H9 (cell line): ENCODE results near the gene RNF114. TPM values are rescaled to one million over a fixed set of nuclear protein-coding genes. Genes with fewer than 3 reads are reported as not detected.
A peak's percentile ranks its signal among the peaks of the same experiment; 100 is the strongest.

Experiments used
- DNase-seq: peaks from one replicate; pipeline ENCODE4 v3.0.0-alpha.2; 2017
- H2AFZ ChIP-seq: one replicate; pipeline ENCODE4 v1.6.1; 2013; ENCODE audit warnings: mild to moderate bottlenecking, low read length, control low read depth, moderate library complexity
- H2AK5ac ChIP-seq: 2 replicates; pipeline ENCODE4 v1.6.1; 2013; ENCODE audit warnings: low read length, control low read depth, mixed read lengths; ENCODE audit not compliant: insufficient read length
- H2BK120ac ChIP-seq: one replicate; pipeline ENCODE4 v1.6.1; 2013; ENCODE audit warnings: low read depth, mild to moderate bottlenecking, low read length, control low read depth, inconsistent platforms; ENCODE audit not compliant: poor library complexity, severe bottlenecking
- H2BK12ac ChIP-seq: 2 replicates; pipeline ENCODE4 v1.6.1; 2013; ENCODE audit warnings: low read length, control low read depth, mixed read lengths, low read depth; ENCODE audit not compliant: insufficient read length
- H2BK15ac ChIP-seq: 2 replicates; pipeline ENCODE4 v1.6.1; 2013; ENCODE audit warnings: low read depth, low read length, control low read depth
- H2BK20ac ChIP-seq: one replicate; pipeline ENCODE4 v1.6.1; 2013; ENCODE audit warnings: low read depth, mild to moderate bottlenecking, low read length, control low read depth, inconsistent platforms; ENCODE audit not compliant: poor library complexity, severe bottlenecking
- H2BK5ac ChIP-seq: 2 replicates; pipeline ENCODE4 v1.6.1; 2013; ENCODE audit warnings: low read length, control low read depth, mixed read lengths; ENCODE audit not compliant: insufficient read length
- H3K14ac ChIP-seq: 2 replicates; pipeline ENCODE4 v1.6.1; 2013; ENCODE audit warnings: low read length, control low read depth; ENCODE audit not compliant: insufficient read depth
- H3K18ac ChIP-seq: 2 replicates; pipeline ENCODE4 v1.6.1; 2013; ENCODE audit warnings: low read depth, mild to moderate bottlenecking, mixed read lengths, low read length, control low read depth; ENCODE audit not compliant: insufficient read length
- H3K23ac ChIP-seq: 2 replicates; pipeline ENCODE4 v1.6.1; 2013; ENCODE audit warnings: low read length, control low read depth, mixed read lengths, low read depth; ENCODE audit not compliant: insufficient read length
- H3K23me2 ChIP-seq: 2 replicates; pipeline ENCODE4 v1.6.1; 2013; ENCODE audit warnings: low read depth, mild to moderate bottlenecking, mixed read lengths, low read length, control low read depth; ENCODE audit not compliant: insufficient read length, poor library complexity, severe bottlenecking
- H3K27ac ChIP-seq: 2 replicates; pipeline ENCODE4 v1.5.1; 2013; ENCODE audit warnings: low read length, control low read depth, mixed read lengths, low read depth; ENCODE audit not compliant: insufficient read length
- H3K27me3 ChIP-seq: 2 replicates; pipeline ENCODE4 v1.6.1; 2013; ENCODE audit warnings: low read length, control low read depth, inconsistent platforms; ENCODE audit not compliant: insufficient read depth
- H3K4ac ChIP-seq: 2 replicates; pipeline ENCODE4 v1.6.1; 2013; ENCODE audit warnings: low read depth, mild to moderate bottlenecking, control low read depth, inconsistent platforms, low read length, moderate library complexity
- H3K4me1 ChIP-seq: 2 replicates; pipeline ENCODE4 v1.6.1; 2013; ENCODE audit warnings: low read length, control low read depth, inconsistent platforms; ENCODE audit not compliant: insufficient read depth
- H3K4me2 ChIP-seq: 2 replicates; pipeline ENCODE4 v1.6.1; 2013; ENCODE audit warnings: low read length, control low read depth, mixed read lengths; ENCODE audit not compliant: insufficient read length, insufficient read depth
- H3K56ac ChIP-seq: 2 replicates; pipeline ENCODE4 v1.6.1; 2013; ENCODE audit warnings: low read depth, mild to moderate bottlenecking, mixed read lengths, low read length, control low read depth; ENCODE audit not compliant: insufficient read length
- H3K79me1 ChIP-seq: 2 replicates; pipeline ENCODE4 v1.6.1; 2013; ENCODE audit warnings: low read depth, mild to moderate bottlenecking, moderate library complexity, low read length, control low read depth, inconsistent platforms; ENCODE audit not compliant: insufficient read depth, poor library complexity, severe bottlenecking
- H3K79me2 ChIP-seq: 2 replicates; pipeline ENCODE4 v1.6.1; 2013; ENCODE audit warnings: low read length, control low read depth, inconsistent platforms; ENCODE audit not compliant: insufficient read depth
- H3K9ac ChIP-seq: 2 replicates; pipeline ENCODE4 v1.6.1; 2013; ENCODE audit warnings: low read length, control low read depth, mixed read lengths; ENCODE audit not compliant: insufficient read length; ENCODE audit errors: extremely low read depth
- H3K9me3 ChIP-seq: one replicate; pipeline ENCODE4 v1.6.1; 2013; ENCODE audit warnings: low read depth, low read length, inconsistent platforms; ENCODE audit not compliant: control insufficient read depth
- H3T11ph ChIP-seq: one replicate; pipeline ENCODE4 v1.6.1; 2013; ENCODE audit warnings: mild to moderate bottlenecking, low read length, control low read depth, inconsistent platforms
- H4K20me1 ChIP-seq: one replicate; pipeline ENCODE4 v1.6.1; 2013; ENCODE audit not compliant: control insufficient read depth, insufficient read length, insufficient read depth
- H4K5ac ChIP-seq: 2 replicates; pipeline ENCODE4 v1.6.1; 2013; ENCODE audit warnings: low read depth, mild to moderate bottlenecking, mixed read lengths, low read length, control low read depth; ENCODE audit not compliant: insufficient read length
- H4K8ac ChIP-seq: replicated peaks from 2 replicates; pipeline ENCODE4 v1.6.1; 2013; ENCODE audit warnings: low read length, control low read depth, mixed read lengths, low read depth; ENCODE audit not compliant: insufficient read length
- H4K91ac ChIP-seq: 2 replicates; pipeline ENCODE4 v1.6.1; 2013; ENCODE audit warnings: low read depth, mild to moderate bottlenecking, moderate library complexity, mixed read lengths, low read length, control low read depth; ENCODE audit not compliant: insufficient read length
- H3K27ac Mint-ChIP-seq, 3 experiments: 2 replicates in 2 of 3; 3 replicates in 1 of 3; pipeline ENCODE4 v1.8.0; 2020 to 2021; ENCODE audit warnings: mixed read lengths in 3 of 3, mild to moderate bottlenecking in 1 of 3, moderate library complexity in 1 of 3
- H3K27me3 Mint-ChIP-seq: 2 replicates; pipeline ENCODE4 v1.8.0; 2021; ENCODE audit warnings: low read depth, mild to moderate bottlenecking, moderate library complexity, mixed read lengths
- H3K36me3 Mint-ChIP-seq, 3 experiments: 2 replicates in 2 of 3; 3 replicates in 1 of 3; pipeline ENCODE4 v1.8.0; 2020 to 2021; ENCODE audit warnings: low read depth in 3 of 3, mixed read lengths in 3 of 3; ENCODE audit not compliant: insufficient read depth in 1 of 3
- H3K4me1 Mint-ChIP-seq, 2 experiments: 2 replicates each; pipeline ENCODE4 v1.8.0; 2020; ENCODE audit warnings: mixed read lengths in 2 of 2
- H3K4me3 Mint-ChIP-seq, 2 experiments: 2 replicates in 1 of 2; 3 replicates in 1 of 2; pipeline ENCODE4 v1.8.0; 2020 to 2021; ENCODE audit warnings: mild to moderate bottlenecking in 2 of 2, mixed read lengths in 2 of 2, moderate library complexity in 1 of 2
- H3K9me3 Mint-ChIP-seq, 2 experiments: 2 replicates in 1 of 2; 3 replicates in 1 of 2; pipeline ENCODE4 v1.8.0; 2020; ENCODE audit warnings: mild to moderate bottlenecking in 2 of 2, mixed read lengths in 2 of 2, moderate library complexity in 1 of 2
- WGBS: extraction: QIAGEN DNeasy Blood & Tissue Kit; methylation state at CpG from one replicate; pipeline ENCODE4 v1.1.7; 2013; ENCODE audit warnings: missing lambda C conversion rate, low lambda C conversion rate, mixed read lengths; ENCODE audit not compliant: insufficient read length; ENCODE audit errors: extremely low coverage; 5-methylcytosine and 5-hydroxymethylcytosine counted together
- total RNA-seq: library from RNA; stranded (reverse); gene quantifications from 2 replicates; pipeline ENCODE4 v1.2.1, GENCODE V29; 2021
- TF ChIP-seq, protein P1 (sequence below): fragments of 200-600 bp; sonication (generic); conservative IDR thresholded peaks from 3 replicates; pipeline ENCODE4 v1.8.0; 2021; ENCODE audit warnings: antibody characterized with exemption, mild to moderate bottlenecking

The RNF114 gene
- total RNA-seq, 1 experiment from 2014 or later, result 75.5 TPM

DNA sequence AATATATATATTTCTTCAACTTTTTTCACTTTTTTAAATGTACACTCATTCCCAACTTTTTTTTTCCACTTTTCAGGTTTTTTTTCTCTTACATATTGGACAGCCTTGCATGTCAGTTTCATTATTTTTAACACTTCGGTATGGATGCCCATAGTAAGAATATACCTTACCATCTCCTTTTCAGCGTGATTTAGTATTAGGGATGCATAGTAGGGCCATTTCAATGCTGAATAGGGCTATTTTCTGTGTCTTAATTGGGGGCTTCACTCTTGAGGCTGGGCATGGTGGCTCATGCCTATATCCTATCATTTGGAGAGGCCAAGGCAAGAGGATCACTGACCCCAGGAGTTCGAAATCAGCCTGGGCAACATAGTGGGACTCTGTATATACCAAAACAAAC, 6.7 kb downstream of the RNF114 start:
- Histone ChIP-seq H3K4me1 (0 out of 2 replicates have a peak, but pooled peaks cover under 1% of the 10 kb centered on the region), H4K20me1 (no peaks in the 10 kb centered on the region), H3K23ac (no peak overlapping the region), H3K79me2 (peaks cover 28% of the 10 kb centered on the region; the same call in 1 of the 2 replicates), H3K79me1 (peaks cover 4% of the 10 kb centered on the region), H3K23me2 (no peaks in the 10 kb centered on the region), H3K4me2 (no peak overlapping the region), H2BK15ac (no peak overlapping the region), H2BK20ac (no peak overlapping the region), H2BK5ac (no peak overlapping the region), H3K27ac (no peak overlapping the region), H2AFZ (no peak overlapping the region), H3K14ac (no peak overlapping the region), H4K8ac (no peak overlapping the region), H3T11ph (no peak overlapping the region), H2BK120ac (no peak overlapping the region), H2AK5ac (no peak overlapping the region), H4K91ac (no peak overlapping the region), H3K56ac (no peak overlapping the region), H3K18ac (no peak overlapping the region), H4K5ac (no peak overlapping the region), H3K27me3 (no peaks in the 10 kb centered on the region), H3K9ac (no peak overlapping the region), H3K9me3 (no peaks in the 10 kb centered on the region), H3K4ac (no peak overlapping the region), H2BK12ac (no peak overlapping the region)
- Mint-ChIP-seq H3K4me1 (peaks cover 10 to 18% of the 10 kb centered on the region in 2 experiments), H3K4me3 (no peak overlapping the region), H3K9me3 (no peaks in the 10 kb centered on the region), H3K36me3 (peaks cover 32 to 78% (median 74%) of the 10 kb centered on the region in 3 experiments; a peak in 6 of 7 replicates), H3K27me3 (no peaks in the 10 kb centered on the region), H3K27ac (peak overlapping the region in 1 of 3 experiments; percentile 75; a peak in 2 of 7 replicates)
- DNase-seq, result no peak
- TF ChIP-seq, protein P1, sequence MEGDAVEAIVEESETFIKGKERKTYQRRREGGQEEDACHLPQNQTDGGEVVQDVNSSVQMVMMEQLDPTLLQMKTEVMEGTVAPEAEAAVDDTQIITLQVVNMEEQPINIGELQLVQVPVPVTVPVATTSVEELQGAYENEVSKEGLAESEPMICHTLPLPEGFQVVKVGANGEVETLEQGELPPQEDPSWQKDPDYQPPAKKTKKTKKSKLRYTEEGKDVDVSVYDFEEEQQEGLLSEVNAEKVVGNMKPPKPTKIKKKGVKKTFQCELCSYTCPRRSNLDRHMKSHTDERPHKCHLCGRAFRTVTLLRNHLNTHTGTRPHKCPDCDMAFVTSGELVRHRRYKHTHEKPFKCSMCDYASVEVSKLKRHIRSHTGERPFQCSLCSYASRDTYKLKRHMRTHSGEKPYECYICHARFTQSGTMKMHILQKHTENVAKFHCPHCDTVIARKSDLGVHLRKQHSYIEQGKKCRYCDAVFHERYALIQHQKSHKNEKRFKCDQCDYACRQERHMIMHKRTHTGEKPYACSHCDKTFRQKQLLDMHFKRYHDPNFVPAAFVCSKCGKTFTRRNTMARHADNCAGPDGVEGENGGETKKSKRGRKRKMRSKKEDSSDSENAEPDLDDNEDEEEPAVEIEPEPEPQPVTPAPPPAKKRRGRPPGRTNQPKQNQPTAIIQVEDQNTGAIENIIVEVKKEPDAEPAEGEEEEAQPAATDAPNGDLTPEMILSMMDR, result no peak
- WGBS, result no CpG with 5 or more reads among the region's 3 CpGs
